PC-9 (cell line): Measurements from ENCODE around the gene TCAP. TPM values are rescaled to one million over a fixed set of nuclear protein-coding genes. Genes with fewer than 3 reads are reported as not detected.

Experiments
- BruUV-seq: library from RNA; stranded (reverse); fragments of 400-500 nt; replicated peaks from 2 replicates; lab custom pipeline; 2021; lab: Mats Ljungman, UMichigan
- CTCF ChIA-PET: fragments of 300-600 bp; sonication (Branson Sonifier 250); formaldehyde crosslinking; loops from one replicate; lab custom pipeline; 2022; ENCODE audit warnings: antibody characterized with exemption; lab: Charles Lee
- POLR2A ChIA-PET: fragments of 300-600 bp; sonication (Branson Sonifier 250); formaldehyde crosslinking; loops from one replicate; lab custom pipeline; 2022; ENCODE audit warnings: antibody characterized with exemption; ENCODE audit not compliant: unreplicated experiment; lab: Charles Lee
- DNase-seq, 2 experiments: peaks; one replicate each; pipeline versions ENCODE4 v3.0.0 to v3.0.0-alpha.2; 2015 to 2022; ENCODE audit warnings: mixed read lengths in 1 of 2
- H2AFZ ChIP-seq: fragments of 200-600 bp; sonication (generic); 2 replicates; pipeline ENCODE4 v1.8.1; 2017; ENCODE audit warnings: antibody characterized with exemption
- H3F3A ChIP-seq: fragments of 200-600 bp; sonication (generic); 2 replicates; pipeline ENCODE4 v1.8.1; 2017; ENCODE audit warnings: antibody characterized with exemption, mild to moderate bottlenecking, low read depth; ENCODE audit not compliant: insufficient read depth
- H3K27ac ChIP-seq: fragments of 200-600 bp; sonication (generic); 2 replicates; pipeline ENCODE4 v1.6.1; 2016; ENCODE audit warnings: mixed run types
- H3K27me3 ChIP-seq: fragments of 200-600 bp; sonication (generic); 2 replicates; pipeline ENCODE4 v1.6.1; 2016; ENCODE audit warnings: low read depth, mixed run types; ENCODE audit not compliant: insufficient read depth
- H3K36me3 ChIP-seq: fragments of 200-600 bp; sonication (generic); 2 replicates; pipeline ENCODE4 v1.6.1; 2016; ENCODE audit warnings: low read depth, mixed run types
- H3K4me1 ChIP-seq: fragments of 200-600 bp; sonication (generic); replicated peaks from 2 replicates; pipeline ENCODE4 v1.6.1; 2016; ENCODE audit warnings: mixed run types; ENCODE audit not compliant: insufficient read depth
- H3K4me2 ChIP-seq: fragments of 200-600 bp; sonication (generic); 2 replicates; pipeline ENCODE4 v1.6.1; 2017; ENCODE audit warnings: mixed run types
- H3K4me3 ChIP-seq: fragments of 200-600 bp; sonication (generic); 2 replicates; pipeline ENCODE4 v1.6.1; 2016; ENCODE audit warnings: mixed run types
- H3K79me2 ChIP-seq: fragments of 200-600 bp; sonication (generic); 2 replicates; pipeline ENCODE4 v1.6.1; 2017; ENCODE audit warnings: low read depth, mixed run types
- H3K9me2 ChIP-seq: fragments of 200-600 bp; sonication (generic); 2 replicates; pipeline ENCODE4 v1.8.1; 2017; ENCODE audit warnings: mild to moderate bottlenecking; ENCODE audit not compliant: insufficient read depth
- H3K9me3 ChIP-seq: fragments of 200-600 bp; sonication (generic); 2 replicates; pipeline ENCODE4 v1.8.1; 2016; ENCODE audit warnings: low read depth; ENCODE audit not compliant: insufficient read depth
- H4K20me1 ChIP-seq: fragments of 200-600 bp; sonication (generic); 2 replicates; pipeline ENCODE4 v1.8.1; 2017; ENCODE audit not compliant: insufficient read depth
- EZH2 ChIP-seq: fragments of 200-600 bp; sonication (generic); IDR thresholded peaks from 2 replicates; pipeline ENCODE4 v1.8.0; 2017; ENCODE audit warnings: antibody characterized with exemption, low read depth
- intact Hi-C: fragments of 100-400 bp; cut with micrococcal nuclease; formaldehyde crosslinking; loops from one replicate; pipeline ENCODE4 v1.10.0; 2022; ENCODE audit not compliant: unreplicated experiment
- total RNA-seq: library from RNA; stranded (reverse); gene quantifications from 2 replicates; pipeline ENCODE4 v1.2.3, GENCODE V29; 2021
- TF ChIP-seq, protein P1 (sequence below): fragments of 200-600 bp; sonication (generic); conservative IDR thresholded peaks from 2 replicates; pipeline ENCODE4 v1.6.1; 2017; ENCODE audit warnings: mixed run types, antibody characterized with exemption, mild to moderate bottlenecking, moderate library complexity

The TCAP gene
- total RNA-seq, 1 experiment from 2014 or later, result 1.6 TPM

DNA sequence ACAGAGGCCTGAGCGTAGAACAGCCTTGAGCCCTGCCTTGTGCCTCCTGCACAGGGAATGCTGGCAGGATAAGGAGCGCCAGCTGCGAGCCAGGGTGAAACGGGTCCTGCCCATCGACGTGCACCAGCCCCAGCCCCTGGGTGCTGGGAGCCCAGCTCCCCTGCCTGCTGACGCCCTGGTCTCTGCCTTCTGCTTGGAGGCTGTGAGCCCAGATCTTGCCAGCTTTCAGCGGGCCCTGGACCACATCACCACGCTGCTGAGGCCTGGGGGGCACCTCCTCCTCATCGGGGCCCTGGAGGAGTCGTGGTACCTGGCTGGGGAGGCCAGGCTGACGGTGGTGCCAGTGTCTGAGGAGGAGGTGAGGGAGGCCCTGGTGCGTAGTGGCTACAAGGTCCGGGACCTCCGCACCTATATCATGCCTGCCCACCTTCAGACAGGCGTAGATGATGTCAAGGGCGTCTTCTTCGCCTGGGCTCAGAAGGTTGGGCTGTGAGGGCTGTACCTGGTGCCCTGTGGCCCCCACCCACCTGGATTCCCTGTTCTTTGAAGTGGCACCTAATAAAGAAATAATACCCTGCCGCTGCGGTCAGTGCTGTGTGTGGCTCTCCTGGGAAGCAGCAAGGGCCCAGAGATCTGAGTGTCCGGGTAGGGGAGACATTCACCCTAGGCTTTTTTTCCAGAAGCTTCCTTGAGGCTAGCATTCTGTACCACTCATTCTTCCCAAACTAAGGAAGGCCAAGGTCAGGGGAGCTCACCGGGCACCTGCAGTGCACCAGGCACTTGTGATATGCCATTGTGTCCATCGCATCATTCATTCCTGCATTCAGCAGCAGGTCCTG, 5.0 kb downstream of the TCAP start:
- no peaks in the 10 kb centered on the region for H3K9me3 ChIP-seq
- H3K36me3 ChIP-seq, result no peaks in the 10 kb centered on the region
- TF ChIP-seq EZH2, result no peak
- TF ChIP-seq, protein P1, sequence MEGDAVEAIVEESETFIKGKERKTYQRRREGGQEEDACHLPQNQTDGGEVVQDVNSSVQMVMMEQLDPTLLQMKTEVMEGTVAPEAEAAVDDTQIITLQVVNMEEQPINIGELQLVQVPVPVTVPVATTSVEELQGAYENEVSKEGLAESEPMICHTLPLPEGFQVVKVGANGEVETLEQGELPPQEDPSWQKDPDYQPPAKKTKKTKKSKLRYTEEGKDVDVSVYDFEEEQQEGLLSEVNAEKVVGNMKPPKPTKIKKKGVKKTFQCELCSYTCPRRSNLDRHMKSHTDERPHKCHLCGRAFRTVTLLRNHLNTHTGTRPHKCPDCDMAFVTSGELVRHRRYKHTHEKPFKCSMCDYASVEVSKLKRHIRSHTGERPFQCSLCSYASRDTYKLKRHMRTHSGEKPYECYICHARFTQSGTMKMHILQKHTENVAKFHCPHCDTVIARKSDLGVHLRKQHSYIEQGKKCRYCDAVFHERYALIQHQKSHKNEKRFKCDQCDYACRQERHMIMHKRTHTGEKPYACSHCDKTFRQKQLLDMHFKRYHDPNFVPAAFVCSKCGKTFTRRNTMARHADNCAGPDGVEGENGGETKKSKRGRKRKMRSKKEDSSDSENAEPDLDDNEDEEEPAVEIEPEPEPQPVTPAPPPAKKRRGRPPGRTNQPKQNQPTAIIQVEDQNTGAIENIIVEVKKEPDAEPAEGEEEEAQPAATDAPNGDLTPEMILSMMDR, result no peak
- CTCF ChIA-PET, result interaction anchor here (0.6 kb wide), 1 partner anchor 69 kb away, joined by 3 read pairs; no protein-coding TSS in a partner anchor
- peaks cover 38% of the 10 kb centered on the region for H3K4me1 ChIP-seq
- intact Hi-C loops, result no loop called here
- no peaks in the 10 kb centered on the region for H3K27me3 ChIP-seq
- no TSS peak for BruUV-seq
- H3F3A ChIP-seq, result peaks cover 18% of the 10 kb centered on the region; the same call in 1 of the 2 replicates
- no peaks in the 10 kb centered on the region for H3K79me2 ChIP-seq
- no peak overlapping the region for H2AFZ ChIP-seq
- H4K20me1 ChIP-seq, result no peaks in the 10 kb centered on the region
- no peak overlapping the region for H3K4me3 ChIP-seq
- no peak overlapping the region for H3K4me2 ChIP-seq
- DNase-seq, result no peak
- H3K9me2 ChIP-seq, result no peaks in the 10 kb centered on the region
- POLR2A ChIA-PET, result no interaction called here
- H3K27ac ChIP-seq, result no peak overlapping the region

DNA sequence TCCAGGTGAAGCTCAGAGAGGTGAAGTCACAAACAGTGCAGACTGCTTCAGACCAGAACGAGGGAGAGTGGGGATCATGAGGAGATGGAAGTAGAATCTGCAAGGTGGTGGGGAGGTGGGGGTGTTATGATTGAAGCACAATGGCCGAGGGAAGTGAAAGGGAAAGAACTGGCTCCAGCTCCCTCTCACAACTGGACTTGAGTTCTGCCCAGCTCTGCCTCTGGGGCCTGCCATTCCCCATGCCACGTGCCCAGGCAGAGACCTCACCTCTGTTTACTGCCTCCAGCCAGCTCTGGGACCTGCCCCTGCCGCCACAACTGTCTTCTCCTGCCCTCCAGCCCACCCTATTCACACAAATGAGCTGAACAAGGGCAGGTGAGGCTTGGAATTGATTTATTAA, 5.6 kb downstream of the TCAP start:
- H3K4me2 ChIP-seq, result no peak overlapping the region
- DNase-seq, result no peak
- no TSS peak for BruUV-seq

More for the DNA sequence above, 5.6 kb downstream of the TCAP start:
- Histone ChIP-seq H3K4me3 (no peak overlapping the region), H3K4me1 (peaks cover 45% of the 10 kb centered on the region), H4K20me1 (no peaks in the 10 kb centered on the region), H3K79me2 (no peaks in the 10 kb centered on the region), H2AFZ (no peak overlapping the region), H3K9me2 (no peaks in the 10 kb centered on the region), H3K9me3 (no peaks in the 10 kb centered on the region), H3K36me3 (no peaks in the 10 kb centered on the region), H3F3A (peaks cover 25% of the 10 kb centered on the region), H3K27me3 (no peaks in the 10 kb centered on the region), H3K27ac (no peak overlapping the region)
- intact Hi-C loops, result no loop called here
- ChIA-PET CTCF (interaction anchor here (0.6 to 1.7 kb wide), 2 partner anchors 19 to 69 kb away, joined by 3 to 4 read pairs; no protein-coding TSS in a partner anchor), POLR2A (interaction anchor here (0.9 kb wide), 1 partner anchor 59 kb away, joined by 3 read pairs; no protein-coding TSS in a partner anchor)
- TF ChIP-seq, protein P1, result no peak
- TF ChIP-seq EZH2, result no peak
